GM04503 (cell line): Measurements from ENCODE around the gene GPR162.
"Not testable (repeated sequence)": the region's sequence is repeated elsewhere in the genome, so short reads cannot be mapped to it uniquely, and the experiment has no call there.

Experiments used
- DNase-seq: peaks from one replicate; pipeline ENCODE4 v3.0.0-alpha.2; 2012; ENCODE audit warnings: low read depth

GPR162 gene

GRCh38 chr12:6873094-6874014, 51.7 kb downstream of the GPR162 start, which contains the start of gene SPSB2:
TSS of gene SPSB2 (minus strand) at chr12:6873303. CDS start at chr12:6872901, 402 bp downstream.
- DNase-seq: peak; percentile 56

DNA sequence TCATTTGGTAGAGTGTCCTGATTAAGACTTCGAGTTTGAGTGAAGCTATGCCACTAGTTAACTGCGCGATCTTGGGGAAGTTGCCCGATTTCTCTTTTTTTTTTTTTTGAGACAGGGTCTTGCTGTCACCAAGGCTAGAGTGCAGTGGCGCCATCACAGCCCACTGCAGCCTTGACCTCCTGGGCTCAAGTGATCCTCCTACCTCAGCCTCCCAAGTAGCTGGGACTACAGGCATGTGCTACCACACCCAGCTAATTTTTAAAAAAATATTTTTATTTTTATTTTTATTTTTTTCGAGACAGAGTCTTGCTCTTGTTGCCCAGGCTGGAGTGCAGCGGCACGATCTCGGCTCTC, 52.4 kb downstream of the GPR162 start:
- not testable (repeated sequence) for DNase-seq
